Mesenchymal stem cell (in vitro differentiated cells and primary cell): Measurements from ENCODE around the gene TYROBP.
A peak's percentile ranks its signal among the peaks of the same experiment; 100 is the strongest.

Experiments used
- DNase-seq: peaks from one replicate; pipeline ENCODE4 v3.0.0-alpha.2; 2013
- H2AFZ ChIP-seq: one replicate; pipeline ENCODE4 v1.6.1; 2013; ENCODE audit warnings: low read depth, mild to moderate bottlenecking, control low read depth, inconsistent platforms, low read length, moderate library complexity
- H2AK5ac ChIP-seq: 2 replicates; pipeline ENCODE4 v1.6.1; 2013; ENCODE audit warnings: low read length, moderate library complexity, mild to moderate bottlenecking, inconsistent platforms; ENCODE audit not compliant: severe bottlenecking
- H2BK120ac ChIP-seq: one replicate; pipeline ENCODE4 v1.6.1; 2013; ENCODE audit warnings: low read depth, mild to moderate bottlenecking, inconsistent platforms, low read length, moderate library complexity
- H2BK12ac ChIP-seq, 2 experiments: one replicate each; pipeline ENCODE4 v1.6.1; 2013; ENCODE audit warnings: inconsistent platforms in 2 of 2, low read length in 2 of 2, mild to moderate bottlenecking in 2 of 2, moderate library complexity in 2 of 2, control low read depth in 1 of 2
- H2BK15ac ChIP-seq: one replicate; pipeline ENCODE4 v1.6.1; 2013; ENCODE audit warnings: mild to moderate bottlenecking, low read depth, inconsistent platforms; ENCODE audit not compliant: poor library complexity, severe bottlenecking
- H2BK5ac ChIP-seq: 2 replicates; pipeline ENCODE4 v1.6.1; 2013; ENCODE audit warnings: low read depth, mild to moderate bottlenecking, low read length, control low read depth, inconsistent platforms; ENCODE audit not compliant: poor library complexity, severe bottlenecking
- H3K14ac ChIP-seq, 2 experiments: one replicate each; pipeline ENCODE4 v1.6.1; 2013; ENCODE audit warnings: inconsistent platforms in 2 of 2, low read length in 2 of 2, control low read depth in 1 of 2, mild to moderate bottlenecking in 1 of 2, moderate library complexity in 1 of 2
- H3K18ac ChIP-seq, 2 experiments: one replicate each; pipeline ENCODE4 v1.6.1; 2013; ENCODE audit warnings: inconsistent platforms in 2 of 2, low read length in 2 of 2, control low read depth in 1 of 2, low read depth in 1 of 2, mild to moderate bottlenecking in 1 of 2
- H3K23ac ChIP-seq, 2 experiments: one replicate each; pipeline ENCODE4 v1.6.1; 2013; ENCODE audit warnings: inconsistent platforms in 2 of 2, low read length in 2 of 2, mild to moderate bottlenecking in 2 of 2, moderate library complexity in 2 of 2, control low read depth in 1 of 2
- H3K27ac ChIP-seq: 2 replicates; pipeline ENCODE4 v1.5.1; 2013; ENCODE audit warnings: mild to moderate bottlenecking, moderate library complexity, low read length, control low read depth, inconsistent platforms; ENCODE audit not compliant: poor library complexity, severe bottlenecking
- H3K27me3 ChIP-seq, 2 experiments: 2 replicates each; pipeline versions ENCODE4 v1.6.1 to v1.7.0; 2013; ENCODE audit warnings: low read length in 2 of 2, mild to moderate bottlenecking in 2 of 2, moderate library complexity in 2 of 2, control low read depth in 1 of 2, inconsistent platforms in 1 of 2; ENCODE audit not compliant: control insufficient read depth in 1 of 2, insufficient read depth in 1 of 2
- H3K36me3 ChIP-seq, 2 experiments: 2 replicates each; pipeline versions ENCODE4 v1.6.1 to v1.7.0; 2013; ENCODE audit warnings: low read length in 2 of 2, control low read depth in 1 of 2, inconsistent platforms in 1 of 2, low read depth in 1 of 2, mild to moderate bottlenecking in 1 of 2; ENCODE audit not compliant: insufficient read depth in 2 of 2, control insufficient read depth in 1 of 2
- H3K4ac ChIP-seq, 2 experiments: one replicate each; pipeline ENCODE4 v1.6.1; 2013; ENCODE audit warnings: inconsistent platforms in 2 of 2, low read length in 2 of 2, mild to moderate bottlenecking in 2 of 2, moderate library complexity in 2 of 2, control low read depth in 1 of 2, low read depth in 1 of 2
- H3K4me1 ChIP-seq: 2 replicates; pipeline ENCODE4 v1.6.1; 2013; ENCODE audit warnings: low read depth, low read length, control low read depth; ENCODE audit not compliant: control insufficient read depth, insufficient read depth
- H3K4me2 ChIP-seq: 2 replicates; pipeline ENCODE4 v1.6.1; 2013; ENCODE audit warnings: low read length, mild to moderate bottlenecking, inconsistent platforms; ENCODE audit not compliant: poor library complexity, severe bottlenecking
- H3K4me3 ChIP-seq, 2 experiments: 2 replicates each; pipeline versions ENCODE4 v1.5.1 to v1.7.0; 2013; ENCODE audit warnings: low read length in 2 of 2, mild to moderate bottlenecking in 2 of 2, control low read depth in 1 of 2, low read depth in 1 of 2; ENCODE audit not compliant: insufficient read depth in 1 of 2
- H3K79me1 ChIP-seq: replicated peaks from 2 replicates; pipeline ENCODE4 v1.6.1; 2013; ENCODE audit warnings: mild to moderate bottlenecking, control low read depth, low read length, inconsistent platforms; ENCODE audit not compliant: poor library complexity, severe bottlenecking
- H3K9ac ChIP-seq: 2 replicates; pipeline ENCODE4 v1.7.0; 2013; ENCODE audit warnings: mild to moderate bottlenecking, low read length, moderate library complexity
- H3K9me3 ChIP-seq: 2 replicates; pipeline ENCODE4 v1.7.0; 2013; ENCODE audit warnings: mild to moderate bottlenecking, low read length; ENCODE audit not compliant: control insufficient read depth
- H4K8ac ChIP-seq: one replicate; pipeline ENCODE4 v1.6.1; 2013; ENCODE audit warnings: inconsistent platforms, mild to moderate bottlenecking, low read length, moderate library complexity
- H4K91ac ChIP-seq: one replicate; pipeline ENCODE4 v1.6.1; 2013; ENCODE audit warnings: mild to moderate bottlenecking, low read length, inconsistent platforms
- WGBS: methylation state at CpG from one replicate; pipeline ENCODE4 v1.1.7; 2013; ENCODE audit warnings: mixed read lengths; 5-methylcytosine and 5-hydroxymethylcytosine counted together

The TYROBP gene

GRCh38 chr19:35938282-35939224, 30.5 kb upstream of the TYROBP start:
- no peak overlapping the region for H4K91ac ChIP-seq
- no peaks in the 10 kb centered on the region for H3K9me3 ChIP-seq
- H2BK120ac ChIP-seq: no peak overlapping the region
- H3K27me3 ChIP-seq: no peaks in the 10 kb centered on the region
- H2BK15ac ChIP-seq: no peak overlapping the region
- peaks cover 28% of the 10 kb centered on the region for H3K79me1 ChIP-seq
- no peak overlapping the region for H3K4me2 ChIP-seq
- DNase-seq: no peak
- no peak overlapping the region for H3K18ac ChIP-seq
- H3K23ac ChIP-seq: no peak overlapping the region
- no peak overlapping the region for H2BK12ac ChIP-seq
- H3K27ac ChIP-seq: no peak overlapping the region
- H3K4ac ChIP-seq: no peak overlapping the region
- H4K8ac ChIP-seq: no peak overlapping the region
- H3K4me1 ChIP-seq: peaks cover 30% of the 10 kb centered on the region
- H2AK5ac ChIP-seq: no peak overlapping the region
- H2BK5ac ChIP-seq: no peak overlapping the region
- H3K36me3 ChIP-seq: peaks cover 19 to 24% of the 10 kb centered on the region in 2 experiments
- no peak overlapping the region for H3K9ac ChIP-seq
- H3K4me3 ChIP-seq: peak overlapping the region in 1 of 2 experiments; percentile 87
- 93% methylated on average over 13 of the region's 13 CpGs for WGBS
- no peak overlapping the region for H2AFZ ChIP-seq
- no peak overlapping the region for H3K14ac ChIP-seq

GRCh38 chr19:35937345-35938281, 29.5 kb upstream of the TYROBP start:
- H3K36me3 ChIP-seq: peaks cover 19 to 24% of the 10 kb centered on the region in 2 experiments
- peaks cover 30% of the 10 kb centered on the region for H3K4me1 ChIP-seq
- peak overlapping the region; percentile 54 for H3K4me2 ChIP-seq
- H2AK5ac ChIP-seq: no peak overlapping the region
- H3K27ac ChIP-seq: no peak overlapping the region
- H3K14ac ChIP-seq: peak overlapping the region in 1 of 2 experiments; percentile 31
- no peak overlapping the region for H2BK120ac ChIP-seq
- no peak overlapping the region for H3K4ac ChIP-seq
- peak overlapping the region; percentile 89 for H3K9ac ChIP-seq
- no peaks in the 10 kb centered on the region for H3K27me3 ChIP-seq
- peak overlapping the region in 1 of 2 experiments; percentile 87 for H3K4me3 ChIP-seq
- no peak overlapping the region for H2BK5ac ChIP-seq
- no peak overlapping the region for H2BK15ac ChIP-seq
- DNase-seq: no peak
- WGBS: 63% methylated on average over 14 of the region's 14 CpGs
- peaks cover 28% of the 10 kb centered on the region for H3K79me1 ChIP-seq
- no peaks in the 10 kb centered on the region for H3K9me3 ChIP-seq
- no peak overlapping the region for H3K18ac ChIP-seq
- no peak overlapping the region for H4K91ac ChIP-seq
- H3K23ac ChIP-seq: no peak overlapping the region
- no peak overlapping the region for H2AFZ ChIP-seq
- no peak overlapping the region for H4K8ac ChIP-seq
- no peak overlapping the region for H2BK12ac ChIP-seq

- no peak for DNase-seq
- Histone ChIP-seq H2BK5ac (no peak overlapping the region), H3K4ac (peak overlapping the region in 1 of 2 experiments; percentile 24), H3K27ac (no peak overlapping the region), H3K4me2 (peak overlapping the region; percentile 54), H3K4me3 (peak overlapping the region; percentile 79 to 87), H3K14ac (no peak overlapping the region), H2AFZ (no peak overlapping the region), H3K9ac (peak overlapping the region; percentile 89), H2BK120ac (no peak overlapping the region), H2BK15ac (peak overlapping the region; percentile 99), H4K8ac (no peak overlapping the region), H3K4me1 (peaks cover 31% of the 10 kb centered on the region), H2AK5ac (no peak overlapping the region), H3K9me3 (no peaks in the 10 kb centered on the region), H3K27me3 (no peaks in the 10 kb centered on the region), H3K23ac (no peak overlapping the region), H4K91ac (no peak overlapping the region), H3K18ac (peak overlapping the region; percentile 28 to 84), H2BK12ac (no peak overlapping the region), H3K79me1 (peaks cover 26% of the 10 kb centered on the region), H3K36me3 (peaks cover 14 to 18% of the 10 kb centered on the region in 2 experiments)
- 29% methylated on average over 11 of the region's 11 CpGs for WGBS
Measured at GRCh38 chr19:35936738-35937268, 28.7 kb upstream of the TYROBP start.
